ENCODE results near the gene FAM76A. TPM values are rescaled to one million over a fixed set of nuclear protein-coding genes. Genes with fewer than 3 reads are reported as not detected.
"Not testable (repeated sequence)": the region's sequence is repeated elsewhere in the genome, so short reads cannot be mapped to it uniquely, and the experiment has no call there.

The FAM76A gene
- total RNA-seq, 6 experiments from 2014 or later = 3.5 to 7.4 (median 4.9) TPM

- Histone ChIP-seq H3K36me3 (peaks cover 0 to 8% (median 0%) of the 10 kb centered on the region in 4 donors), H3K4me3 (no peak overlapping the region), H3K4me1 (peaks cover 0 to 5% (median 4%) of the 10 kb centered on the region in 4 donors), H3K27me3 (no peaks in the 10 kb centered on the region), H3K9me3 (no peaks in the 10 kb centered on the region), H3K27ac (no peak overlapping the region)
- TF ChIP-seq POLR2A (IDR thresholded peaks at IDR 0.05) (no peak), CTCF (IDR thresholded peaks at IDR 0.05) (no peak)
- ATAC-seq (peak in 2 of 4 donors; percentile 33 to 48), DNase-seq (no peak)
- intact Hi-C loops (cut with DNase I) = no loop called here
Observed at GRCh38 chr1:27785781-27786455, 60.2 kb downstream of the FAM76A start.

GRCh38 chr1:27787895-27788294 is 62.1 kb downstream of the FAM76A start:
- no peak overlapping the region for H3K27ac ChIP-seq
- H3K36me3 ChIP-seq = peaks cover 0 to 15% (median 1%) of the 10 kb centered on the region in 4 donors
- H3K9me3 ChIP-seq = no peaks in the 10 kb centered on the region
- DNase-seq (no peak), ATAC-seq (no peak)
- peaks cover 0 to 5% (median 4%) of the 10 kb centered on the region in 4 donors for H3K4me1 ChIP-seq
- H3K27me3 ChIP-seq = no peaks in the 10 kb centered on the region
- no peak overlapping the region for H3K4me3 ChIP-seq
- intact Hi-C loops (cut with DNase I) = no loop called here
- no peak for TF ChIP-seq CTCF (IDR thresholded peaks at IDR 0.05)
- no peak for TF ChIP-seq POLR2A (IDR thresholded peaks at IDR 0.05)

GRCh38 chr1:27789540-27790041 is 63.8 kb downstream of the FAM76A start:
- intact Hi-C loops (cut with DNase I) = no loop called here
- no peak for DNase-seq
- TF ChIP-seq POLR2A (IDR thresholded peaks at IDR 0.05) (no peak), CTCF (IDR thresholded peaks at IDR 0.05) (no peak)
- Histone ChIP-seq H3K4me1 (peaks cover 0 to 5% (median 2%) of the 10 kb centered on the region in 4 donors), H3K4me3 (no peak overlapping the region), H3K27me3 (no peaks in the 10 kb centered on the region), H3K27ac (peak overlapping the region in 1 of 3 donors; percentile 14), H3K9me3 (no peaks in the 10 kb centered on the region), H3K36me3 (peaks cover 0 to 32% (median 5%) of the 10 kb centered on the region in 4 donors)
- peak; percentile 73 to 93 (median 87) for ATAC-seq
- 49% methylated on average over 4 of the region's 4 CpGs for WGBS (ENCODE audit: insufficient coverage, low coverage, low lambda C conversion rate, missing lambda C conversion rate)

GRCh38 chr1:27790270-27790669 is 64.5 kb downstream of the FAM76A start:
- H3K4me3 ChIP-seq; DNase-seq; H3K9me3 ChIP-seq; intact Hi-C loops (cut with DNase I); H3K4me1 ChIP-seq; H3K27me3 ChIP-seq; ATAC-seq: not testable (repeated sequence)
- H3K36me3 ChIP-seq = peaks cover 0 to 38% (median 8%) of the 10 kb centered on the region in 4 donors
- 90% methylated on average over 3 of the region's 3 CpGs for WGBS (ENCODE audit: insufficient coverage, low coverage, low lambda C conversion rate, missing lambda C conversion rate)
- peak overlapping the region in 1 of 3 donors; percentile 14 for H3K27ac ChIP-seq

GRCh38 chr1:27795601-27796000 is 69.8 kb downstream of the FAM76A start:
- TF ChIP-seq POLR2A (IDR thresholded peaks at IDR 0.05) (no peak), CTCF (IDR thresholded peaks at IDR 0.05) (no peak)
- Histone ChIP-seq H3K36me3 (peaks cover 0 to 35% (median 8%) of the 10 kb centered on the region in 4 donors), H3K4me1 (no peaks in the 10 kb centered on the region), H3K27me3 (no peaks in the 10 kb centered on the region), H3K4me3 (no peak overlapping the region), H3K27ac (no peak overlapping the region), H3K9me3 (no peaks in the 10 kb centered on the region)
- ATAC-seq (no peak), DNase-seq (no peak)
- 75% methylated on average over 1 of the region's 1 CpG for WGBS (ENCODE audit: insufficient coverage, low coverage, low lambda C conversion rate, missing lambda C conversion rate)
- intact Hi-C loops (cut with DNase I) = no loop called here

All from right lobe of liver (tissue), 6 donors.